ENCODE data around the gene CEP97.

CEP97 gene

DNA sequence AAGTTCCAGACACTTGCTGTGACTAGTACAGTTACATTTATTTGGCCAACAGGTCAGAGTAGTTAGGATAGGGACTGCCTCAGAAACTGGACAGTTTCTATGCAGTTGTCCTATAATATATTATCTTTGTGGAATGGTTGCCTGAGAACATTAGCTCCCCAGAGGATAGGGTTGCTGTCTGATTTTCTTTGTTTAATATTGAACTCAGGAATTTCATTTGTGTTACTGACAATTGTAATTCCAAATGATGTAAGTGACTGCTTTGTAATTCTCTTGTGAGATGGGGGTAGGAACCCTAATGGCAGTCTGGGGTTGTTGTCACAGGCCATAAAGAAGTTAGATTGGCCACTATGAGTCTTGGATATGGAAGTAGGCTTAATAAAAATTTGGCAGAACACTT is 56.8 kb downstream of the CEP97 start:
- peak overlapping the region; percentile 93 for H3K4me2 ChIP-seq (ENCODE audit: low read length)
- no peaks in the 10 kb centered on the region for H3K9me2 ChIP-seq (replicated peaks; ENCODE audit: control insufficient read depth, low read length)
- TF ChIP-seq, protein P1, sequence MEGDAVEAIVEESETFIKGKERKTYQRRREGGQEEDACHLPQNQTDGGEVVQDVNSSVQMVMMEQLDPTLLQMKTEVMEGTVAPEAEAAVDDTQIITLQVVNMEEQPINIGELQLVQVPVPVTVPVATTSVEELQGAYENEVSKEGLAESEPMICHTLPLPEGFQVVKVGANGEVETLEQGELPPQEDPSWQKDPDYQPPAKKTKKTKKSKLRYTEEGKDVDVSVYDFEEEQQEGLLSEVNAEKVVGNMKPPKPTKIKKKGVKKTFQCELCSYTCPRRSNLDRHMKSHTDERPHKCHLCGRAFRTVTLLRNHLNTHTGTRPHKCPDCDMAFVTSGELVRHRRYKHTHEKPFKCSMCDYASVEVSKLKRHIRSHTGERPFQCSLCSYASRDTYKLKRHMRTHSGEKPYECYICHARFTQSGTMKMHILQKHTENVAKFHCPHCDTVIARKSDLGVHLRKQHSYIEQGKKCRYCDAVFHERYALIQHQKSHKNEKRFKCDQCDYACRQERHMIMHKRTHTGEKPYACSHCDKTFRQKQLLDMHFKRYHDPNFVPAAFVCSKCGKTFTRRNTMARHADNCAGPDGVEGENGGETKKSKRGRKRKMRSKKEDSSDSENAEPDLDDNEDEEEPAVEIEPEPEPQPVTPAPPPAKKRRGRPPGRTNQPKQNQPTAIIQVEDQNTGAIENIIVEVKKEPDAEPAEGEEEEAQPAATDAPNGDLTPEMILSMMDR (IDR thresholded peaks at IDR 0.05; ENCODE audit: low read depth, low read length, poor library complexity, severe bottlenecking), result no peak
- no peak for TF ChIP-seq EZH2phosphoT487 (IDR thresholded peaks at IDR 0.05; ENCODE audit: borderline replicate concordance, low read length)
- H3K27me3 ChIP-seq (ENCODE audit: control insufficient read depth, low read length), result no peaks in the 10 kb centered on the region
- H3K4me1 ChIP-seq (ENCODE audit: control insufficient read depth, low read length), result peaks cover 45% of the 10 kb centered on the region
- H3K36me3 ChIP-seq (ENCODE audit: control insufficient read depth, low read length), result peaks cover 38% of the 10 kb centered on the region
- no peaks in the 10 kb centered on the region for H4K20me1 ChIP-seq (ENCODE audit: control insufficient read depth, insufficient read depth, low read depth, low read length)
- H3F3A ChIP-seq (ENCODE audit: control insufficient read depth, insufficient read depth), result peaks cover 13% of the 10 kb centered on the region
- no peak overlapping the region for H3K27ac ChIP-seq (ENCODE audit: low read depth, low read length)
- H3K79me2 ChIP-seq (ENCODE audit: control insufficient read depth, low read length), result peaks cover 31% of the 10 kb centered on the region
- H3K4me3 ChIP-seq (ENCODE audit: low read length), result peak overlapping the region; percentile 87
- no peaks in the 10 kb centered on the region for H3K9me3 ChIP-seq (ENCODE audit: control insufficient read depth, insufficient read depth, low read length)

DNA sequence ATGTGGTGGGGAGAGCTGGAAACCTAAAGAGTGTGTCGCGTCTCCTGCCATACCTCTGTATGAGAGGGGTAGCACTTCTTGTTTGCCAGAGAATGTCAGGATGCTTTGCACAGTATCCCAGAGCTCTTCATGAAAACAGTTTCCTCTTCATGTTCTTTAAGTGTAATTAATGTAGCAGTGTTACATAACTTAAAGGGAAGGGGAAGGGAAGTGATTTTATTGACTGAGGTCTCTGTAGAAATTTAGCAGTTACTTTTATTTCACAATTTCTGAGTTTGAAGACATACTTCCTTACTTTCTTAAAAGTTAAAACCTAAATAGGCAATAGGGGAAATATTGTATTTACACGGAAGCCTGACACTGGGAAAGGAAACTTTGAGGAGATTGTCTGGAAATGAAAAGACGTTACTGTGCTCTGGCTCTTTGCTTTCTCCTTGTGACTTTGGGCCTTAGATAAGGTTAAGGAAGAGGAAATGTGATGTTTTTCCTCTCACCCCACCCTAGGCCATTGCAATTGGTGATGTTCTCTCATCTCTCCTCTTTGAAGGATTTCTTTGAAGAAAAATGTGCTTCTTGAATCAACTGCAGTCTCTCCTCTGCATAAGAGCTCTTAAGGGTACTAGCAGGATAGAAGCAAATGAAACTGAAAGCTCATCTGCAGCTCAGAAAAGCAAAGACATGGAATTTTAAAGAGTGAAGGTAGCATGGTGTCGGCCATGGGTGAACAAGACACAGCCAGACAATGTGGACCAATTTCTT is 60.6 kb downstream of the CEP97 start:
- Histone ChIP-seq H3K9me2 (replicated peaks; ENCODE audit: control insufficient read depth, low read length) (no peaks in the 10 kb centered on the region), H3K4me1 (ENCODE audit: control insufficient read depth, low read length) (peaks cover 21% of the 10 kb centered on the region), H3K4me3 (ENCODE audit: low read length) (no peak overlapping the region), H4K20me1 (ENCODE audit: control insufficient read depth, insufficient read depth, low read depth, low read length) (no peaks in the 10 kb centered on the region), H3K36me3 (ENCODE audit: control insufficient read depth, low read length) (peaks cover 73% of the 10 kb centered on the region), H3F3A (ENCODE audit: control insufficient read depth, insufficient read depth) (peaks cover 4% of the 10 kb centered on the region; the same call in 1 of the 2 replicates), H3K4me2 (ENCODE audit: low read length) (no peak overlapping the region), H3K9me3 (ENCODE audit: control insufficient read depth, insufficient read depth, low read length) (0 out of 2 replicates have a peak, but pooled peaks cover under 1% of the 10 kb centered on the region), H3K79me2 (ENCODE audit: control insufficient read depth, low read length) (peaks cover 23% of the 10 kb centered on the region), H3K27ac (ENCODE audit: low read depth, low read length) (no peak overlapping the region), H3K27me3 (ENCODE audit: control insufficient read depth, low read length) (no peaks in the 10 kb centered on the region)
- TF ChIP-seq EZH2phosphoT487 (IDR thresholded peaks at IDR 0.05; ENCODE audit: borderline replicate concordance, low read length), result no peak
- TF ChIP-seq, protein P1 (IDR thresholded peaks at IDR 0.05; ENCODE audit: low read depth, low read length, poor library complexity, severe bottlenecking), result no peak

DNA sequence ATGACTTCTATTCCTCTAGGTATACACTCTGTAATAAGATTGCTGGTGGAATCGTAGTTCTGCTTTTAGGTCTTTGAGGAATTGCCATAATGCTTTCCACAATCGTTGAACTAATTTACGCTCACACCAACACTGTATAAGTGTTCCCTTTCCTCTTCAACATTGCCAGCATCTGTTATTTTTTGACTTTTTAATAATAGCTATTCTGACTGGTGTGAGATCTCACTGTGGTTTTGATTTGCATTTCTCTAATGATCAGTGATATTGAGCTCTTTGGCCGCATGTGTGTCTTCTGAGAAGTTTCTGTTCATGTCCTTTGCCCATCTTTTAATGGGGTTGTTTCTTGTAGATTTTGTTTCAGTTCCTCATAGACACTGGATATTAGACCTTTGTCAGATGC is 67.4 kb downstream of the CEP97 start:
- H3K4me3 ChIP-seq (ENCODE audit: low read length), result peak overlapping the region; percentile 59
- H3K79me2 ChIP-seq (ENCODE audit: control insufficient read depth, low read length), result peaks cover 55% of the 10 kb centered on the region

More for the DNA sequence above, 67.4 kb downstream of the CEP97 start:
- Histone ChIP-seq H3K36me3 (ENCODE audit: control insufficient read depth, low read length) (peaks cover 94% of the 10 kb centered on the region), H3F3A (ENCODE audit: control insufficient read depth, insufficient read depth) (peaks cover 23% of the 10 kb centered on the region), H3K27ac (ENCODE audit: low read depth, low read length) (peak overlapping the region; percentile 81), H3K9me2 (replicated peaks; ENCODE audit: control insufficient read depth, low read length) (no peaks in the 10 kb centered on the region), H3K9me3 (ENCODE audit: control insufficient read depth, insufficient read depth, low read length) (peaks cover 46% of the 10 kb centered on the region), H3K4me1 (ENCODE audit: control insufficient read depth, low read length) (peaks cover 45% of the 10 kb centered on the region), H4K20me1 (ENCODE audit: control insufficient read depth, insufficient read depth, low read depth, low read length) (no peaks in the 10 kb centered on the region), H3K27me3 (ENCODE audit: control insufficient read depth, low read length) (no peaks in the 10 kb centered on the region), H3K4me2 (ENCODE audit: low read length) (peak overlapping the region; percentile 51)
- TF ChIP-seq, protein P1 (IDR thresholded peaks at IDR 0.05; ENCODE audit: low read depth, low read length, poor library complexity, severe bottlenecking), result no peak
- no peak for TF ChIP-seq EZH2phosphoT487 (IDR thresholded peaks at IDR 0.05; ENCODE audit: borderline replicate concordance, low read length)

Data from DOHH2 (cell line).